Suprapubic skin (tissue), 3 donors: ENCODE results near the gene TBATA.
"Not testable (repeated sequence)": the region's sequence is repeated elsewhere in the genome, so short reads cannot be mapped to it uniquely, and the experiment has no call there.

Experiments used
- CTCF ChIP-seq, 2 donors: fragments of 200-600 bp in 1 of 2; fragments of 450-650 bp in 1 of 2; sonication (generic) in 1 of 2; IDR thresholded peaks; one replicate each; pipeline ENCODE4 v1.5.1; 2016 to 2019; ENCODE audit warnings: antibody characterized with exemption in 2 of 2, mild to moderate bottlenecking in 1 of 2, moderate library complexity in 1 of 2
- POLR2A ChIP-seq, 2 donors: fragments of 450-650 bp; IDR thresholded peaks; one replicate each; pipeline ENCODE4 v1.6.1; 2017; ENCODE audit warnings: antibody characterized with exemption in 2 of 2, mild to moderate bottlenecking in 2 of 2, moderate library complexity in 2 of 2

GRCh38 chr10:70768026-70768685 lies 17.0 kb downstream of the TBATA start:
- TF ChIP-seq CTCF, POLR2A (IDR thresholded peaks at IDR 0.05): not testable (repeated sequence)
